Astrocyte (in vitro differentiated cells and primary cell): Measurements from ENCODE around the gene ADCY5. TPM values are rescaled to one million over a fixed set of nuclear protein-coding genes. Genes with fewer than 3 reads are reported as not detected.

Experiments
- DNase-seq: peaks from one replicate; pipeline ENCODE4 v3.0.0-alpha.2; 2010; ENCODE audit warnings: low read depth
- FAIRE-seq: peaks from 2 replicates; lab custom pipeline; 2011; peaks lifted over from hg19 to GRCh38; lab: Jason Lieb, UNC
- H2AFZ ChIP-seq: 2 replicates; pipeline ENCODE4 v1.6.0; 2012; ENCODE audit warnings: low read depth, low read length, inconsistent platforms
- H3K27ac ChIP-seq: 2 replicates; pipeline ENCODE4 v1.5.1; 2011; ENCODE audit warnings: low read depth, low read length, inconsistent platforms
- H3K27me3 ChIP-seq: 2 replicates; pipeline ENCODE4 v1.6.0; 2011; ENCODE audit warnings: low read length, inconsistent platforms; ENCODE audit not compliant: insufficient read depth
- H3K36me3 ChIP-seq: 2 replicates; pipeline ENCODE4 v1.5.1; 2011; ENCODE audit warnings: low read length, inconsistent platforms; ENCODE audit not compliant: insufficient read depth
- H3K4me1 ChIP-seq: 2 replicates; pipeline ENCODE4 v1.5.1; 2011; ENCODE audit warnings: low read length, inconsistent platforms; ENCODE audit not compliant: insufficient read depth
- H3K4me2 ChIP-seq: 2 replicates; pipeline ENCODE4 v1.6.0; 2012; ENCODE audit warnings: low read length, inconsistent platforms
- H3K4me3 ChIP-seq: 2 replicates; pipeline ENCODE4 v1.5.1; 2011; ENCODE audit warnings: low read depth, mild to moderate bottlenecking, low read length, inconsistent platforms; ENCODE audit not compliant: insufficient read depth
- H3K79me2 ChIP-seq: 2 replicates; pipeline ENCODE4 v1.6.0; 2012; ENCODE audit warnings: mild to moderate bottlenecking, low read length, inconsistent platforms; ENCODE audit not compliant: insufficient read depth
- H3K9ac ChIP-seq: 2 replicates; pipeline ENCODE4 v1.6.0; 2012; ENCODE audit warnings: mild to moderate bottlenecking, low read length, inconsistent platforms
- H3K9me3 ChIP-seq: 2 replicates; pipeline ENCODE4 v1.5.1; 2012; ENCODE audit warnings: low read depth, mild to moderate bottlenecking, low read length, inconsistent platforms; ENCODE audit not compliant: insufficient read depth
- H4K20me1 ChIP-seq: 2 replicates; pipeline ENCODE4 v1.6.0; 2012; ENCODE audit warnings: low read length, inconsistent platforms; ENCODE audit not compliant: insufficient read depth
- H3K27ac Mint-ChIP-seq: one replicate; pipeline ENCODE4 v1.8.0; 2021; ENCODE audit warnings: mild to moderate bottlenecking, mixed read lengths; ENCODE audit not compliant: unreplicated experiment
- H3K27me3 Mint-ChIP-seq: one replicate; pipeline ENCODE4 v1.8.0; 2021; ENCODE audit warnings: low read depth, mixed read lengths; ENCODE audit not compliant: unreplicated experiment
- H3K36me3 Mint-ChIP-seq: one replicate; pipeline ENCODE4 v1.8.0; 2021; ENCODE audit warnings: low read depth, mixed read lengths; ENCODE audit not compliant: unreplicated experiment
- H3K4me1 Mint-ChIP-seq: one replicate; pipeline ENCODE4 v1.8.0; 2021; ENCODE audit warnings: low read depth, mixed read lengths; ENCODE audit not compliant: unreplicated experiment
- H3K4me3 Mint-ChIP-seq: one replicate; pipeline ENCODE4 v1.8.0; 2021; ENCODE audit warnings: mild to moderate bottlenecking, moderate library complexity, mixed read lengths; ENCODE audit not compliant: unreplicated experiment
- H3K9me3 Mint-ChIP-seq: one replicate; pipeline ENCODE4 v1.8.0; 2021; ENCODE audit warnings: mild to moderate bottlenecking, mixed read lengths; ENCODE audit not compliant: unreplicated experiment
- EZH2 ChIP-seq: IDR thresholded peaks from 2 replicates; pipeline ENCODE4 v1.6.1; 2012; ENCODE audit warnings: mild to moderate bottlenecking, low read length, inconsistent platforms; ENCODE audit not compliant: insufficient read depth
- total RNA-seq: library from RNA; stranded (reverse); gene quantifications from 2 replicates; pipeline ENCODE4 v1.2.1, GENCODE V29; 2021
- TF ChIP-seq, protein P1 (sequence below): IDR thresholded peaks from 2 replicates; pipeline ENCODE4 v1.5.1; 2011; ENCODE audit warnings: low read depth, mild to moderate bottlenecking, inconsistent platforms, low read length, moderate library complexity; ENCODE audit not compliant: insufficient read depth

The ADCY5 gene
- total RNA-seq, 1 donor from 2014 or later, result 1.2 TPM

GRCh38 chr3:123271466-123272159, 177.3 kb downstream of the ADCY5 start:
- no peak overlapping the region for H3K27ac ChIP-seq
- H3K4me2 ChIP-seq, result no peak overlapping the region
- no peak overlapping the region for H3K9ac ChIP-seq
- no peaks in the 10 kb centered on the region for H3K27me3 ChIP-seq
- no peaks in the 10 kb centered on the region for H3K36me3 ChIP-seq
- no peaks in the 10 kb centered on the region for H3K9me3 ChIP-seq
- H3K4me1 Mint-ChIP-seq, result peaks cover 23% of the 10 kb centered on the region
- no peak overlapping the region for H3K4me3 Mint-ChIP-seq
- H3K27ac Mint-ChIP-seq, result no peak overlapping the region
- H2AFZ ChIP-seq, result no peak overlapping the region
- TF ChIP-seq, protein P1, sequence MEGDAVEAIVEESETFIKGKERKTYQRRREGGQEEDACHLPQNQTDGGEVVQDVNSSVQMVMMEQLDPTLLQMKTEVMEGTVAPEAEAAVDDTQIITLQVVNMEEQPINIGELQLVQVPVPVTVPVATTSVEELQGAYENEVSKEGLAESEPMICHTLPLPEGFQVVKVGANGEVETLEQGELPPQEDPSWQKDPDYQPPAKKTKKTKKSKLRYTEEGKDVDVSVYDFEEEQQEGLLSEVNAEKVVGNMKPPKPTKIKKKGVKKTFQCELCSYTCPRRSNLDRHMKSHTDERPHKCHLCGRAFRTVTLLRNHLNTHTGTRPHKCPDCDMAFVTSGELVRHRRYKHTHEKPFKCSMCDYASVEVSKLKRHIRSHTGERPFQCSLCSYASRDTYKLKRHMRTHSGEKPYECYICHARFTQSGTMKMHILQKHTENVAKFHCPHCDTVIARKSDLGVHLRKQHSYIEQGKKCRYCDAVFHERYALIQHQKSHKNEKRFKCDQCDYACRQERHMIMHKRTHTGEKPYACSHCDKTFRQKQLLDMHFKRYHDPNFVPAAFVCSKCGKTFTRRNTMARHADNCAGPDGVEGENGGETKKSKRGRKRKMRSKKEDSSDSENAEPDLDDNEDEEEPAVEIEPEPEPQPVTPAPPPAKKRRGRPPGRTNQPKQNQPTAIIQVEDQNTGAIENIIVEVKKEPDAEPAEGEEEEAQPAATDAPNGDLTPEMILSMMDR, result no peak
- no peak for TF ChIP-seq EZH2
- H3K27me3 Mint-ChIP-seq, result no peaks in the 10 kb centered on the region
- no peak overlapping the region for H3K4me3 ChIP-seq
- DNase-seq (no peak), FAIRE-seq (no peak)
- H3K4me1 ChIP-seq, result peaks cover 8% of the 10 kb centered on the region
- H3K79me2 ChIP-seq, result no peaks in the 10 kb centered on the region
- no peaks in the 10 kb centered on the region for H3K36me3 Mint-ChIP-seq
- no peaks in the 10 kb centered on the region for H4K20me1 ChIP-seq
- no peaks in the 10 kb centered on the region for H3K9me3 Mint-ChIP-seq

GRCh38 chr3:123270818-123271217, 178.1 kb downstream of the ADCY5 start:
- H3K4me1 ChIP-seq, result peaks cover 8% of the 10 kb centered on the region
- no peak overlapping the region for H3K4me3 ChIP-seq
- Mint-ChIP-seq H3K4me3 (no peak overlapping the region), H3K27me3 (no peaks in the 10 kb centered on the region), H3K4me1 (peaks cover 19% of the 10 kb centered on the region), H3K27ac (no peak overlapping the region), H3K36me3 (no peaks in the 10 kb centered on the region), H3K9me3 (no peaks in the 10 kb centered on the region)
- no peaks in the 10 kb centered on the region for H3K9me3 ChIP-seq
- H3K4me2 ChIP-seq, result no peak overlapping the region
- DNase-seq, result no peak
- H3K9ac ChIP-seq, result no peak overlapping the region
- H3K27me3 ChIP-seq, result no peaks in the 10 kb centered on the region
- no peak overlapping the region for H2AFZ ChIP-seq
- H3K36me3 ChIP-seq, result no peaks in the 10 kb centered on the region
- no peak overlapping the region for H3K27ac ChIP-seq
- no peak for TF ChIP-seq EZH2
- TF ChIP-seq, protein P1, result no peak
- FAIRE-seq, result no peak
- H4K20me1 ChIP-seq, result no peaks in the 10 kb centered on the region
- H3K79me2 ChIP-seq, result no peaks in the 10 kb centered on the region

DNA sequence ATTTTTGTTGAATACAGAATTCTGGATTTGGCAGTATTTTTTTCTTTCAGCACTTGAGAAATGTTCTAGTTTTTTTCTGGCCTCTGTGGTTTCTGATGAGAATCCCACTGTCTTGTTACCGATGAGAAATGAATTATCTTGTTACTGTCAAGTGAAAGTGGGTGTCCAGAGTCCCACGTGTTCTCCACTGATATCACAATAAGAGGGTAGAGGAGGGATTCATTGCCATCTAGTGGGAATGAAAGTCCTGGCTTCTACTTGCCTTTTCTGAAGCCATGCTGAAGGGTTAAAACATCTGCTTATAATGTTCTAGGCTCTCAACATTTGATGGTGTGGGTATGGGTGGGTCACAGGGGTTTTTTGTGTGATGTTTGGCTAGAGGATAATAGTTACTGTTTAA, 181.1 kb downstream of the ADCY5 start:
- H3K4me3 ChIP-seq, result no peak overlapping the region
- DNase-seq (no peak), FAIRE-seq (no peak)
- H3K79me2 ChIP-seq, result no peaks in the 10 kb centered on the region
- no peaks in the 10 kb centered on the region for H3K9me3 ChIP-seq
- no peaks in the 10 kb centered on the region for H3K36me3 ChIP-seq
- H3K36me3 Mint-ChIP-seq, result no peaks in the 10 kb centered on the region
- no peak overlapping the region for H3K4me3 Mint-ChIP-seq
- H3K4me1 Mint-ChIP-seq, result peaks cover 8% of the 10 kb centered on the region
- H3K4me2 ChIP-seq, result no peak overlapping the region
- H3K27me3 ChIP-seq, result no peaks in the 10 kb centered on the region
- H3K27ac ChIP-seq, result no peak overlapping the region
- no peak overlapping the region for H3K27ac Mint-ChIP-seq
- H3K4me1 ChIP-seq, result no peaks in the 10 kb centered on the region
- H4K20me1 ChIP-seq, result no peaks in the 10 kb centered on the region
- no peak overlapping the region for H3K9ac ChIP-seq
- TF ChIP-seq, protein P1, result no peak
- TF ChIP-seq EZH2, result no peak
- no peaks in the 10 kb centered on the region for H3K9me3 Mint-ChIP-seq
- H3K27me3 Mint-ChIP-seq, result no peaks in the 10 kb centered on the region
- H2AFZ ChIP-seq, result no peak overlapping the region
